ENCODE measurements around the gene CDK15.

The CDK15 gene

DNA sequence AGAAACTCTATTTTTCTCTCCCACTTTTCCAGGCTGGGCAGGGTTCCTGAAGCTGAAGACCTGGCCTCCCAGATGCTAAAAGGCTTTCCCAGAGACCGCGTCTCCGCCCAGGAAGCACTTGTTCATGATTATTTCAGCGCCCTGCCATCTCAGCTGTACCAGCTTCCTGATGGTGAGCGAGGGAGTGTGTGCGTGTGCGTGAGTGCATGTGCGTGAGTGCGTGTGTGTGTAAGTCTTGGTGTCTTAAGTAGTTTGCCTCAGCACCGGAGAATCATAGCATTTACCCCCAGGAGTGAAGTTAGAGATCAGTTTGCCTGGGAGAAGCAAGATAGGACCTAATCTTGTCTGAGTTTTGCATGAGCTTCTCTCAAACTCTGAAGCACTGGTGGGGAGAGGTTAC, 73.7 kb downstream of the CDK15 start:
- Histone ChIP-seq H3K4me1 (ENCODE audit: control insufficient read depth in 1 of 2, insufficient read depth in 2 of 2, low read length in 2 of 2) (peaks cover 0 to 17% of the 10 kb centered on the region in 2 donors), H3K27ac (ENCODE audit: low read length) (no peak overlapping the region), H3K9me3 (ENCODE audit: control insufficient read depth in 1 of 2, low read length in 2 of 2) (no peaks in the 10 kb centered on the region), H3K27me3 (ENCODE audit: low read depth, low read length) (no peaks in the 10 kb centered on the region), H3K4me3 (ENCODE audit: low read depth in 1 of 2, low read length in 2 of 2) (no peak overlapping the region), H3K36me3 (ENCODE audit: control insufficient read depth in 1 of 2, insufficient read depth in 2 of 2, low read length in 2 of 2) (no peaks in the 10 kb centered on the region)

DNA sequence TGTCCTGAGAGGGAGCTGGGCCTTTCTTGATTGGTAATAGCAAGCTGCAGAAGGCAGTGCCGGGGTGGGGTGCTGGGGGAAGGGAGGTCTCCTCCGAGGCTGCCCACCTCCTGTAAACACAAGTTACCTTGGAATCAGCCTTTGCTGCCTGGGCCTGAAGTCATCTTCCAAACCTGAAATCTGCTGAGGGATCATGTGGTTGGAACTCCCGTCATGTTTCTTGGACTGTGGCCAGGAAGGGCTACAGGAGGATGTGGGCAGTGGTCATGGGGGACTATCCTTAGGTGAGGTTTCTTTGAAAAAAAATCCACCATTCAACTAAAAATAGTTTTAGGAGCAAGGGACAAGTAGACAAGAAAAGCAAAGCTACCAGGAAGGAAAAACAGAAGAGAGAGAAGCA, 74.2 kb downstream of the CDK15 start:
- no peak overlapping the region for H3K4me3 ChIP-seq (ENCODE audit: low read depth in 1 of 2, low read length in 2 of 2)
- H3K27ac ChIP-seq (ENCODE audit: low read length) = no peak overlapping the region
- H3K4me1 ChIP-seq (ENCODE audit: control insufficient read depth in 1 of 2, insufficient read depth in 2 of 2, low read length in 2 of 2) = peaks cover 0 to 17% of the 10 kb centered on the region in 2 donors
- no peaks in the 10 kb centered on the region for H3K36me3 ChIP-seq (ENCODE audit: control insufficient read depth in 1 of 2, insufficient read depth in 2 of 2, low read length in 2 of 2)
- H3K9me3 ChIP-seq (ENCODE audit: control insufficient read depth in 1 of 2, low read length in 2 of 2) = no peaks in the 10 kb centered on the region
- no peaks in the 10 kb centered on the region for H3K27me3 ChIP-seq (ENCODE audit: low read depth, low read length)

DNA sequence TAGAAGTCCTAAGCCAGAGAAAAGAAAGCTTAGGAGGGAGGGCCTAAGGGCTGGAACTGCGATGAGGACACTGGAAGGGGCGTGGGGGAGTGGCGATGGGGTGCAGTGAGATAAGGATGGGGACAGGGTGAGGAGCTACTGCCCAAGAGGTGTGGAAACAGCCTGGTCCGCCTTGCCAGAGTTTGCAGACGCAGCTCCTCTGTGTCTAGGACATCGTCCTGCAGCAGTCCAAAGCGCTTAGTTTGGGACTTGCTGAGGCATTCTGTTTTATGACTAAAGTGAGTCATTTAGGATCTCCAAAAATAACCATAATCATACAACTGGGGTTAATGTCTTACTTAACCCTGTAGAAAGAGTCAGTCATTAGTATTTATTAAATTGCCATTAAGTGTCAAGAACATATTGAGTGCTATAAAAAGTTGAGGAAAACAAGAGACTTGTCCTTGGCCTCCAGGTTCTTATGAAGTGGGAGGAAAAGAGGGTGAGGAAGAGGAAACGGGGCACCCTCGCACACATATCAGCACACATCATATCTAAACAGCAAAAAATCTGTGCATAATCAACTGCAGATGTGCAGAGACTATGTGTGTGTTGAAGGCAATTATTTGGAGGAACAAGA, 74.8 kb downstream of the CDK15 start:
- no peak overlapping the region for H3K27ac ChIP-seq (ENCODE audit: low read length)
- no peaks in the 10 kb centered on the region for H3K27me3 ChIP-seq (ENCODE audit: low read depth, low read length)
- no peaks in the 10 kb centered on the region for H3K36me3 ChIP-seq (ENCODE audit: control insufficient read depth in 1 of 2, insufficient read depth in 2 of 2, low read length in 2 of 2)
- no peak overlapping the region for H3K4me3 ChIP-seq (ENCODE audit: low read depth in 1 of 2, low read length in 2 of 2)
- peaks cover 0 to 17% of the 10 kb centered on the region in 2 donors for H3K4me1 ChIP-seq (ENCODE audit: control insufficient read depth in 1 of 2, insufficient read depth in 2 of 2, low read length in 2 of 2)
- no peaks in the 10 kb centered on the region for H3K9me3 ChIP-seq (ENCODE audit: control insufficient read depth in 1 of 2, low read length in 2 of 2)

DNA sequence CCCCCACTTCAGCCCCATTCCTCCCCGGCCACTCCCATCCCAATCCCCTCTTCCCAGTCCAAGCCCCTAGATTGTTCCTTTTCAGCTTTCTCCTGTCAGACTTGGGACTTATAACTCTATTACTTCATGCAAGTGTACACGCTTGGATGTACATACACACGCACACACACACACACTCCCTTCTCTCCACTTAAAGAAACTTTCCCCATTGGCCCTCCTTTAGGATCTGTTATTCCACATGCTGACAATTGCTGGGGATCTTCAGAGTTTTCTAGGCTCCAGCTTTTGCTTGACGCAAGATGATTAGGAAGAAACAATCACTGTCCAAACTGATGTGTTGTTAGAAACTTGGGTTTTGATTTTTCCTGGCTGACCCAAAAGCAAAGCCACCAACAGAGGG, 75.4 kb downstream of the CDK15 start:
- H3K9me3 ChIP-seq (ENCODE audit: control insufficient read depth in 1 of 2, low read length in 2 of 2) = no peaks in the 10 kb centered on the region
- H3K36me3 ChIP-seq (ENCODE audit: control insufficient read depth in 1 of 2, insufficient read depth in 2 of 2, low read length in 2 of 2) = no peaks in the 10 kb centered on the region
- H3K27me3 ChIP-seq (ENCODE audit: low read depth, low read length) = no peaks in the 10 kb centered on the region
- no peak overlapping the region for H3K4me3 ChIP-seq (ENCODE audit: low read depth in 1 of 2, low read length in 2 of 2)
- peaks cover 0 to 17% of the 10 kb centered on the region in 2 donors for H3K4me1 ChIP-seq (ENCODE audit: control insufficient read depth in 1 of 2, insufficient read depth in 2 of 2, low read length in 2 of 2)
- no peak overlapping the region for H3K27ac ChIP-seq (ENCODE audit: low read length)

DNA sequence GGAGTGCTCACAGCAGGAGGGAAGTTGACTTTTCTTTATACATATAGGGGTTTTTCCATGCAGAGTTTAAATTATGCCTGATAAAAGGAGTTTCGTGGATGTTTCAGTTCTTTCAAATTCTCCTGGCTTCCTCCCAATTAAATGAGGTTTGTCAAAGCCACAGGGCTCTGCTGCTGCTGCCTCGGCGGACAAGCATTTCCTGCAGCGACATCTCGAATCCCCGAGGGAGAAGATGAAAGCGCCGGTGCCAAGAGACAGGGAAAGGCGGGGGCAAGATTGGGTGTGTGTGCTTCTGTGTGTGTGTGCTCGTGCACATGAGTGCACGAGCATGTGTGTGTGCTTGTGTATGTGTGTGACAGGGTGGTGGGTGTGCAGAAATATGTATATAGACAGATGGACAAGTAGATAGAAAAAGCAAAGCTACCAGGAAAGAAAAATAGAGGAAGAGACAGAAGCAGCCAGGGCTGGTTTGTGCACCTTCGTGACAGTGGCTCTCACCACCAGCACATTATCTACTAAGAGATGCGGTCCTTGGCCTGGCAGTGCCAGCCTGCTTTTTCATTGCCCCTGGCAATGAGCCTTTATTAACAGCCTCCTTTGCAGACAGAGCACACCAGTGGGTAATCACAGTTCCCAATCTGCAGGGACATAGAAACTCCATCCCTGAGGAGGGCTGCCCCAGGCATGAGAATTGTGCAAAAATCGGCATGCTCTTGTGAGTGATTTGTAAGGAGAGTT, 76.2 kb downstream of the CDK15 start:
- H3K9me3 ChIP-seq (ENCODE audit: control insufficient read depth in 1 of 2, low read length in 2 of 2) = no peaks in the 10 kb centered on the region
- no peaks in the 10 kb centered on the region for H3K36me3 ChIP-seq (ENCODE audit: control insufficient read depth in 1 of 2, insufficient read depth in 2 of 2, low read length in 2 of 2)
- no peak overlapping the region for H3K4me3 ChIP-seq (ENCODE audit: low read depth in 1 of 2, low read length in 2 of 2)
- H3K27ac ChIP-seq (ENCODE audit: low read length) = no peak overlapping the region
- H3K4me1 ChIP-seq (ENCODE audit: control insufficient read depth in 1 of 2, insufficient read depth in 2 of 2, low read length in 2 of 2) = peaks cover 0 to 20% of the 10 kb centered on the region in 2 donors
- H3K27me3 ChIP-seq (ENCODE audit: low read depth, low read length) = no peaks in the 10 kb centered on the region

DNA sequence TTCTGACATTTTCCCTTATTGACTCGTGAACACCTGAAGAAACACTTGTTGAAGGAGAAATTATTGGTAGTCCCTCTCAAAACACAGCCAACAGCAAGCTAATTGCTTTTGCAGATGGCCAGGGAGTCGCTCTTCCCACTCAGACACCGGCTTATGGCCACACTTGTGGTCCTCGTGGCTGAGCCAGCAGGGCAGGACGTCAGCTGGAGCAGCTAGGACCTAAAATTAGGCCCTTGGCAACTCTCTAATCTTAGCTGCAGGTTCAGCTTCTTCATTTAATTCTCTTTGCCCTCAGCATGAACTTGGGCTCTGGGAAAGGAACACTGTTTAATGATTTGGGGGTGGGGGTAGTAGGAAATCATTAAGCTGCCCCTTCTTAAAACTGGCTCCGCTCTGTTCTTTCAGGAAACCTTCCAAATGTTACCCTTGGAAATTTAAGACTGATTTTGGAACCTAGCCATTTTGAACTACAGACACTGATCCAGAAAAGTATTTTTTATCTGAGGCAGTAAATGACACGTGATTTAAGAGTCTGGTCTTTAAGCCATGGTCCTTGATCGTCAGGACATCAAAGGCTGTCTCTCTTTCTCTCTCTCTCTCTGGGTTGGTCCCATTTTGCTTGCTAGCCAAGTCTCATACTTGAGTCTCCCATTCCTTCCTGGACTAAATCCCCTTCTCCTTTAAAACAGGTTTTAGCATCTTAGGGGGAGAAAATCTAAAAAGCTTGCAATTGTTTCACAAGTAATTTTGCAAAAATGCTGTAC, 77.5 kb downstream of the CDK15 start:
- Histone ChIP-seq H3K27ac (ENCODE audit: low read length) (no peak overlapping the region), H3K36me3 (ENCODE audit: control insufficient read depth in 1 of 2, insufficient read depth in 2 of 2, low read length in 2 of 2) (no peaks in the 10 kb centered on the region), H3K27me3 (ENCODE audit: low read depth, low read length) (no peaks in the 10 kb centered on the region), H3K4me1 (ENCODE audit: control insufficient read depth in 1 of 2, insufficient read depth in 2 of 2, low read length in 2 of 2) (peaks cover 0 to 25% of the 10 kb centered on the region in 2 donors), H3K4me3 (ENCODE audit: low read depth in 1 of 2, low read length in 2 of 2) (no peak overlapping the region), H3K9me3 (ENCODE audit: control insufficient read depth in 1 of 2, low read length in 2 of 2) (no peaks in the 10 kb centered on the region)

DNA sequence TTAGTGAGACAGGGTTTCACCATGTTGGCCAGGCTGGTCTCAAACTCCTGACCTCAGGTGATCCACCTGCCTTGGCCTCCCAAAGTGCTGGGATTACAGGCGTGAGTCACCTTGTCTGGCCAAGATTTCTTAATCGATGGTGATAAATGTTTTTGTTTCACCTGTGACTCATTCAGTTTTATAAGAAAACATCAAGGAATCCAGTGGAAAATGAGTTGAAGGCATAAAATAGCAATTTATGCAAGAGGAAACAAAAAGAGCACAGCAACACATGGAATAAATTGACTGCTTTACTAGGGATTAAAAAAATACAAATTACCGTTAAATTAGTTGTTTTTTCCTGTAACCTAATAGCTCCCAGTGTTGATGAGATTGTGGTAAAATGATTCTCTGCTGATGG, 80.2 kb downstream of the CDK15 start:
- Histone ChIP-seq H3K27me3 (ENCODE audit: low read depth, low read length) (no peaks in the 10 kb centered on the region), H3K9me3 (ENCODE audit: control insufficient read depth in 1 of 2, low read length in 2 of 2) (no peaks in the 10 kb centered on the region), H3K27ac (ENCODE audit: low read length) (no peak overlapping the region), H3K4me3 (ENCODE audit: low read depth in 1 of 2, low read length in 2 of 2) (no peak overlapping the region), H3K36me3 (ENCODE audit: control insufficient read depth in 1 of 2, insufficient read depth in 2 of 2, low read length in 2 of 2) (no peaks in the 10 kb centered on the region), H3K4me1 (ENCODE audit: control insufficient read depth in 1 of 2, insufficient read depth in 2 of 2, low read length in 2 of 2) (peaks cover 0 to 29% of the 10 kb centered on the region in 2 donors)

DNA sequence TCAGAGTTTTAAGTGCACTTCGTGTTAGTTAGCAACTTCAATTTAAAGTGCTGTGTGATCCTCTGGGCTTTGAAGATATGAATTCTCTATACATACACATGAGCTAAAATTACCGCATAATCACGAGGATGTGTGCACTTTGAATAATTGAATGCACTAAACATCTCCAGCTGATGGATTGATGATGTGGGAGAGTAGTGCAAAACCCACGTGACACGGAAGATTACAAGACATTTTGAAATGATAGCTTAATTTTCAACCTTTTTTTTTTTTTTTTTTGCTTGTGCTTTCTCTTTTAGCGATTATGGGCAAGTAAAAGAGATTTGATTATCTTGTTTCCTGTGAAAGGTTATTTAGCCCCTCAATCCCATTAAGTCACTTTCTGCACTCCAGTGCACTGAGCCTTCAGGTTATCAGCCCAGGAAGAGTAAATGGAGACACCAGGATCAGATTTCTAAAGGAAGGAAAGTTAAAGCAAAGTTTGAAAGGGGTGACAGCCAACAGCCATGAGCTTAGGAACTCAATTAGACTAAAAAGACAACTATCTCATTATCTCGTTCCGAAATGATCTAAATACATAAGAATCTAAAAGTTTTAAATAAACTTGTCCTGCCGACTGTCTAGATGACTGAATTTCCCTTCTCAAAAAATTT, 81.6 kb downstream of the CDK15 start:
- Histone ChIP-seq H3K27me3 (ENCODE audit: low read depth, low read length) (no peaks in the 10 kb centered on the region), H3K9me3 (ENCODE audit: control insufficient read depth in 1 of 2, low read length in 2 of 2) (no peaks in the 10 kb centered on the region), H3K27ac (ENCODE audit: low read length) (no peak overlapping the region), H3K4me3 (ENCODE audit: low read depth in 1 of 2, low read length in 2 of 2) (peak overlapping the region; percentile 35 to 54), H3K4me1 (ENCODE audit: control insufficient read depth in 1 of 2, insufficient read depth in 2 of 2, low read length in 2 of 2) (peaks cover 0 to 23% of the 10 kb centered on the region in 2 donors), H3K36me3 (ENCODE audit: control insufficient read depth in 1 of 2, insufficient read depth in 2 of 2, low read length in 2 of 2) (no peaks in the 10 kb centered on the region)

DNA sequence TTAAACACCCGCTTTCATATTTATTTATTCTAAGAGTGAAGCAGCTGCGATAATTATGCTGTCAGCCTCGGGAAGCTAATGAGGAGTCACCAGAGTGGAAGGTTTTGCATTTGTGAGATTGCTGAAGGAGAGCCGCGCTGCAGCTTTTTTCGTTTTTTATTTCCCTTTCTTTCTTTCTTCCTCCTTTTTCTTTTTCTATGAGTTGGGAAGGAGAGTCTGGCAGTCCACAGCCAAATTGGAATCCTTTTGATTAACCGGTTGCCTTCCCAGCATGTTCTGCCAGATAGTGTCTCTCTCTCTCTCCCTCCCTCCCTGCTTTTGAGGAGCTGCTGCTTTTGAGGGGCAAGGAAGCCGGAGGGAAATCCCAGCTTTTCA, 82.1 kb downstream of the CDK15 start:
- Histone ChIP-seq H3K27me3 (ENCODE audit: low read depth, low read length) (no peaks in the 10 kb centered on the region), H3K4me1 (ENCODE audit: control insufficient read depth in 1 of 2, insufficient read depth in 2 of 2, low read length in 2 of 2) (peaks cover 0 to 19% of the 10 kb centered on the region in 2 donors), H3K27ac (ENCODE audit: low read length) (no peak overlapping the region), H3K9me3 (ENCODE audit: control insufficient read depth in 1 of 2, low read length in 2 of 2) (no peaks in the 10 kb centered on the region), H3K4me3 (ENCODE audit: low read depth in 1 of 2, low read length in 2 of 2) (peak overlapping the region; percentile 35 to 54), H3K36me3 (ENCODE audit: control insufficient read depth in 1 of 2, insufficient read depth in 2 of 2, low read length in 2 of 2) (no peaks in the 10 kb centered on the region)

DNA sequence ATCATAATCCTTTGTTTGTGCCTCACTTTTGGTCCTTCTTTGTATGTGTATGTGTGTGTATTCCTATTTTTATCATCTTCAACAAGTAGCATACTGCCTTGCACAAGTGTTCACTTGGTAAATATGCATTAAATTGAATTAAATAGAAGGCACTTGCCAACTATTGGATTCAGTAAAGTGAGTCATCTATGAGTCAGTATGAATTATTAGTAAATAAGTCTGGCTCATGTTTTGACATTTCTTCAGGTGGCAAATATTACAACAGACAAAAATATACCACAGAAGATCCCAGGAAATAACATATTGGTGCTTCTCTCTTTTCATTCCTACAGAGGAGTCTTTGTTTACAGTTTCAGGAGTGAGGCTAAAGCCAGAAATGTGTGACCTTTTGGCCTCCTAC, 84.1 kb downstream of the CDK15 start:
- Histone ChIP-seq H3K9me3 (ENCODE audit: control insufficient read depth in 1 of 2, low read length in 2 of 2) (no peaks in the 10 kb centered on the region), H3K4me1 (ENCODE audit: control insufficient read depth in 1 of 2, insufficient read depth in 2 of 2, low read length in 2 of 2) (peaks cover 0 to 11% of the 10 kb centered on the region in 2 donors)

DNA sequence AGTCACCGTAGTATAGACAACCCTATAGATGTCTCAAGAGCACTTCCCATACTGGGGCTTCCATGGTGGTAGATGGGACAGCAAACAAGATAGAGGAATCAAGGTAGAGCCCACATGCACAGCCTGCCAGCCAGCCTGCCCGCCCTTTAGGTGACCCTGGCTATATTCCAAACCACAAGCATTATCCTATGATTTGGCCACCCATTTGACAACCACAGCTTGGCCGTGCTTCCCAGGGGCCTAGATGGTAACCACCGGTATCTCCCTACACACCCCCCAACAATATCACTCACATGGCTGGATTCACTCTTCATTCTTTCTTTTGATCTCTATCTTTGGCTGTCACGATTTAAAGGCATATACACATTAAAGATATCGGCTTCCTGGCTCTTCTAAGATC, 85.3 kb downstream of the CDK15 start:
- peaks cover 0 to 11% of the 10 kb centered on the region in 2 donors for H3K4me1 ChIP-seq (ENCODE audit: control insufficient read depth in 1 of 2, insufficient read depth in 2 of 2, low read length in 2 of 2)
- no peak overlapping the region for H3K4me3 ChIP-seq (ENCODE audit: low read depth in 1 of 2, low read length in 2 of 2)
- H3K27ac ChIP-seq (ENCODE audit: low read length) = no peak overlapping the region
- H3K36me3 ChIP-seq (ENCODE audit: control insufficient read depth in 1 of 2, insufficient read depth in 2 of 2, low read length in 2 of 2) = no peaks in the 10 kb centered on the region
- no peaks in the 10 kb centered on the region for H3K27me3 ChIP-seq (ENCODE audit: low read depth, low read length)
- no peaks in the 10 kb centered on the region for H3K9me3 ChIP-seq (ENCODE audit: control insufficient read depth in 1 of 2, low read length in 2 of 2)

More for the DNA sequence above, 84.1 kb downstream of the CDK15 start:
- H3K27me3 ChIP-seq (ENCODE audit: low read depth, low read length) = no peaks in the 10 kb centered on the region
- H3K27ac ChIP-seq (ENCODE audit: low read length) = no peak overlapping the region
- H3K4me3 ChIP-seq (ENCODE audit: low read depth in 1 of 2, low read length in 2 of 2) = no peak overlapping the region
- no peaks in the 10 kb centered on the region for H3K36me3 ChIP-seq (ENCODE audit: control insufficient read depth in 1 of 2, insufficient read depth in 2 of 2, low read length in 2 of 2)
